ENCODE measurements around the gene NEUROG1. TPM values are rescaled to one million over a fixed set of nuclear protein-coding genes. Genes with fewer than 3 reads are reported as not detected.

The NEUROG1 gene
- total RNA-seq, 3 donors from 2014 or later (not counting 1 experiment from before 2014, with no cell fraction given), result not detected

GRCh38 chr5:135564331-135564730, 28.6 kb upstream of the NEUROG1 start:
- DNase-seq (no peak), ATAC-seq (no peak)
- no peak overlapping the region for H3K27ac ChIP-seq (ENCODE audit: low read length)
- H3K4me3 Mint-ChIP-seq, result no peak overlapping the region
- WGBS (ENCODE audit: insufficient coverage), result 92% methylated on average over 5 of the region's 5 CpGs
- intact Hi-C loops (cut with micrococcal nuclease), result no loop called here
- H3K27me3 Mint-ChIP-seq (ENCODE audit: low read depth in 2 of 2), result peaks cover 2 to 12% of the 10 kb centered on the region in 2 donors
- no peak for TF ChIP-seq CTCF (IDR thresholded peaks at IDR 0.05)
- no peak overlapping the region for H3K27ac Mint-ChIP-seq
- H3K4me3 ChIP-seq (ENCODE audit: low read length), result no peak overlapping the region
- no peaks in the 10 kb centered on the region for H3K27me3 ChIP-seq (ENCODE audit: control insufficient read depth, insufficient read depth, low read length)
- H3K4me1 ChIP-seq (ENCODE audit: control insufficient read depth, insufficient read depth, low read length), result peaks cover 4% of the 10 kb centered on the region
- H3K9me3 ChIP-seq (ENCODE audit: control insufficient read depth, insufficient read depth, low read length), result no peaks in the 10 kb centered on the region
- no peaks in the 10 kb centered on the region for H3K9me3 Mint-ChIP-seq
- H3K36me3 Mint-ChIP-seq, result no peaks in the 10 kb centered on the region
- peaks cover 7 to 10% of the 10 kb centered on the region in 2 donors for H3K4me1 Mint-ChIP-seq
- no peaks in the 10 kb centered on the region for H3K36me3 ChIP-seq (ENCODE audit: control insufficient read depth, insufficient read depth, low read length)

- ATAC-seq, result no peak
- H3K27me3 Mint-ChIP-seq (ENCODE audit: low read depth in 2 of 2), result peaks cover 8 to 32% of the 10 kb centered on the region in 2 donors
- Histone ChIP-seq H3K4me1 (ENCODE audit: control insufficient read depth, insufficient read depth, low read length) (peaks cover 4% of the 10 kb centered on the region), H3K9me3 (ENCODE audit: control insufficient read depth, insufficient read depth, low read length) (no peaks in the 10 kb centered on the region), H3K4me3 (ENCODE audit: low read length) (no peak overlapping the region), H3K36me3 (ENCODE audit: control insufficient read depth, insufficient read depth, low read length) (no peaks in the 10 kb centered on the region), H3K27me3 (ENCODE audit: control insufficient read depth, insufficient read depth, low read length) (no peaks in the 10 kb centered on the region), H3K27ac (ENCODE audit: low read length) (no peak overlapping the region)
- intact Hi-C loops (cut with micrococcal nuclease), result no loop called here
- no peak overlapping the region for H3K4me3 Mint-ChIP-seq
- peaks cover 7 to 8% of the 10 kb centered on the region in 2 donors for H3K4me1 Mint-ChIP-seq
- TF ChIP-seq CTCF (IDR thresholded peaks at IDR 0.05), result no peak
- H3K36me3 Mint-ChIP-seq, result no peaks in the 10 kb centered on the region
- H3K27ac Mint-ChIP-seq, result no peak overlapping the region
- H3K9me3 Mint-ChIP-seq, result no peaks in the 10 kb centered on the region
- no peak for DNase-seq
- 90% methylated on average over 4 of the region's 6 CpGs for WGBS (ENCODE audit: insufficient coverage)
Observed at GRCh38 chr5:135561266-135561665, 25.5 kb upstream of the NEUROG1 start.

- H3K27ac Mint-ChIP-seq, result no peak overlapping the region
- DNase-seq (peak in 1 of 2 donors; percentile 73), ATAC-seq (peak; percentile 54 to 80 (median 60))
- H3K4me3 ChIP-seq (ENCODE audit: low read length), result no peak overlapping the region
- TF ChIP-seq CTCF (IDR thresholded peaks at IDR 0.05), result peak; percentile 54
- no peaks in the 10 kb centered on the region for H3K9me3 ChIP-seq (ENCODE audit: control insufficient read depth, insufficient read depth, low read length)
- H3K27me3 Mint-ChIP-seq (ENCODE audit: low read depth in 2 of 2), result peaks cover 8 to 36% of the 10 kb centered on the region in 2 donors
- H3K4me3 Mint-ChIP-seq, result no peak overlapping the region
- H3K4me1 Mint-ChIP-seq, result peaks cover 5 to 7% of the 10 kb centered on the region in 2 donors
- H3K27me3 ChIP-seq (ENCODE audit: control insufficient read depth, insufficient read depth, low read length), result no peaks in the 10 kb centered on the region
- no peak overlapping the region for H3K27ac ChIP-seq (ENCODE audit: low read length)
- H3K9me3 Mint-ChIP-seq, result no peaks in the 10 kb centered on the region
- 24% methylated on average over 14 of the region's 14 CpGs for WGBS (ENCODE audit: insufficient coverage)
- intact Hi-C loops (cut with micrococcal nuclease), result no loop called here
- H3K36me3 Mint-ChIP-seq, result no peaks in the 10 kb centered on the region
- peaks cover 4% of the 10 kb centered on the region for H3K4me1 ChIP-seq (ENCODE audit: control insufficient read depth, insufficient read depth, low read length)
- no peaks in the 10 kb centered on the region for H3K36me3 ChIP-seq (ENCODE audit: control insufficient read depth, insufficient read depth, low read length)
Observed at GRCh38 chr5:135560858-135561257, 25.1 kb upstream of the NEUROG1 start.

GRCh38 chr5:135559354-135559753, 23.6 kb upstream of the NEUROG1 start:
- ATAC-seq (no peak), DNase-seq (no peak)
- no peak overlapping the region for H3K27ac Mint-ChIP-seq
- H3K27me3 Mint-ChIP-seq (ENCODE audit: low read depth in 2 of 2), result peaks cover 12 to 43% of the 10 kb centered on the region in 2 donors
- 30% methylated on average over 6 of the region's 6 CpGs for WGBS (ENCODE audit: insufficient coverage)
- Histone ChIP-seq H3K27ac (ENCODE audit: low read length) (no peak overlapping the region), H3K36me3 (ENCODE audit: control insufficient read depth, insufficient read depth, low read length) (no peaks in the 10 kb centered on the region), H3K9me3 (ENCODE audit: control insufficient read depth, insufficient read depth, low read length) (no peaks in the 10 kb centered on the region), H3K4me1 (ENCODE audit: control insufficient read depth, insufficient read depth, low read length) (peaks cover 4% of the 10 kb centered on the region), H3K4me3 (ENCODE audit: low read length) (no peak overlapping the region), H3K27me3 (ENCODE audit: control insufficient read depth, insufficient read depth, low read length) (no peaks in the 10 kb centered on the region)
- no peaks in the 10 kb centered on the region for H3K9me3 Mint-ChIP-seq
- no peaks in the 10 kb centered on the region for H3K36me3 Mint-ChIP-seq
- peaks cover 5 to 7% of the 10 kb centered on the region in 2 donors for H3K4me1 Mint-ChIP-seq
- intact Hi-C loops (cut with micrococcal nuclease), result no loop called here
- TF ChIP-seq CTCF (IDR thresholded peaks at IDR 0.05), result no peak
- no peak overlapping the region for H3K4me3 Mint-ChIP-seq

Data from natural killer cell (primary cell).